NCI-H524 (cell line): Measurements from ENCODE around the gene SVBP.

Experiments
- DNase-seq, 2 experiments: peaks; one replicate each; lab custom pipeline; 2025; lab: John Stamatoyannopoulos, UW

The SVBP gene

GRCh38 chr1:42765269-42765668, 51.9 kb downstream of the SVBP start:
- DNase-seq: no peak

- no peak for DNase-seq
Observed at GRCh38 chr1:42762269-42762668, 54.9 kb downstream of the SVBP start.

- no peak for DNase-seq
Observed at GRCh38 chr1:42761567-42761966, 55.6 kb downstream of the SVBP start.

- DNase-seq: no peak
Observed at GRCh38 chr1:42759114-42759513, 58.1 kb downstream of the SVBP start.

- DNase-seq: no peak
Observed at GRCh38 chr1:42758641-42759040, 58.6 kb downstream of the SVBP start.

GRCh38 chr1:42757892-42758275, 59.3 kb downstream of the SVBP start:
- no peak for DNase-seq
